Stimulated activated naive CD4-positive, alpha-beta T cell treated with Interleukin-2 at 50 U/mL for 16 hours (primary cell): Measurements from ENCODE around the gene RNF32.
A peak's percentile ranks its signal among the peaks of the same experiment; 100 is the strongest.

Experiments
- DNase-seq: peaks from one replicate; lab custom pipeline; 2025; lab: John Stamatoyannopoulos, UW

RNF32 gene

GRCh38 chr7:156640257-156640948 is at the start of gene RNF32:
Gene RNF32, plus strand, starts transcription at chr7:156640774. Its CDS starts 3,104 bp downstream, at chr7:156643878.
- peak; percentile 95 for DNase-seq

- DNase-seq = no peak
These were observed 48.3 kb upstream of the RNF32 start for GRCh38 chr7:156592155-156592884.

- no peak for DNase-seq
These were observed 46.1 kb upstream of the RNF32 start for GRCh38 chr7:156594283-156595080.

GRCh38 chr7:156600496-156600895 is 40.1 kb upstream of the RNF32 start:
- no peak for DNase-seq

DNA sequence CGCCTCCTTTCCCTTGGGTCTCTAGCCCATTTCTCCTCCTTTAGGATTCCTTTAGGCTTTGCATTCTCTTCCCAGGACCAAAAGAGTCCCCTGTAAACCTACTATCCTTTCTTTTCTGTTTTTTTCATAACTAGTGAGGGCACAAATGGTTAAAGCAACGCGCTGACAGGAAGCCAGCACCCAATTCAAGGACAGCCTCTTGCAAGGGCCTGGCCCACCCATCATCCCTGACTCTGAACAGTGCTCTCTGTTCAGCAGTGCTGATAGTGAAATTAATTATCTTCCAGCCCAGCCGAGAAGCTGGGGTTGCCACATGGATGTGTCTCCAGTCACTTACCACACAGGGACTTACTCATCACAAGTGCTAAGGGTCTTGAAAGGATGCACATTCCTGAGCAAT is 38.3 kb upstream of the RNF32 start:
- DNase-seq = no peak

DNA sequence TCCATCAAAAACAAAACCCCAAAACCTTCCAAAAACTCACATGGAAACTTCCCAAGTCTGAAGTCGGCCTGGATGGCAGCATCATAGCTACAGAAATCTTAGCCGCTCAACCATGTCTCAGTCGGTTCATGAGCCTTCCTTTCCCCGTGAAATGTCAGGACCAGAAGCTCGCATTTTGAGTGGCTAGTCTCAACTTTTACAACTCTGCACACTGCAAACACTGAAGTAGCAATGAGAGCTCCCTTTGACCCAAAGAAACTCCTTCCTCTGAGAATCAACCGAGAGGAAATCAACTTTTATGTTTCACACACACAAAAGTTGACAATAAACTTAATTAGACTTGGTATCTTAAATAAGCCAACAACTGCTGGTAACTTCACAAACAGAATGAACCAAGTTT is 37.6 kb upstream of the RNF32 start:
- no peak for DNase-seq

- no peak for DNase-seq
These were observed 36.9 kb upstream of the RNF32 start for GRCh38 chr7:156603629-156604028.

- DNase-seq = no peak
These were observed 36.3 kb upstream of the RNF32 start for GRCh38 chr7:156604311-156604710.

DNA sequence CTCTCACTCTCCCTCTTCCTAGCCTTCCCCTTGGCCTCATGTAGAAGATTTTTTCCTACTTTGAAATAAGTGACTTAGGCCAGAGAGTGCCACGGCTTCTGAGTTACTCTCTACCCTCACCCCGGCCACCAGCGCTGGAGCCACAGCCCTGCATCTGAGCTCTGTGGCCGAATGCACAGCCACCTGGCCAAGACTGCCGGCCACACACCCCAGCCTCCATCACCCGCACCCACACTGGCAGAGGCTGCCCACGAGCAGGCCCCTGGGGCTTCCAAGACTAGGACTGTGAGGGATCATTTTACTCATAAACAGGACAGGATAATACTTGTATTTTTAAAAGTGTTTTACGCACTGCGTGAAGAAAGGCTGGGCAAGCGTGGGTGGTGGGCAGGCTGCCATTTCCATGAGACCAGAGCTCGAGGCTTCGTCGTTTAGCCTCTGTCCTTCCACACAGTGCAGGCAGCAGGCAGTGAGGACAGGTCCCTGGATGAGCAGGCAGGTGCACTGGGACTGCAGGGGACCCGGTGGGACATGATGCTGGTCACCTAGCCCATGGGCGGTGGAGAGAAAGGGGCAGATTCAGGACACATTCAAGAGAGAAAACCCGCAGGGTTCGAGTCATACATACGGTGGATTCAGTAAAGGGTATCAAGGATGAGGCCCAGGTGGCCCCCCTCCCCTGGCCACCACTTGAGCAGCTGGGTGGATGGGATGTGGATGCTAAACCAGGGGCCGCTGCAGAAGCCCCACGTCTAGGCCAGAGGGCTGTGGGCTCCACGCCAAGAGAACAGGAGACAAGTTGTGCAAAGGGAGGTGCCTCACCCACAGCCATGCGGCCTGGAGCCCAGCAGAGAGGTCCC is 35.5 kb upstream of the RNF32 start:
- no peak for DNase-seq

DNA sequence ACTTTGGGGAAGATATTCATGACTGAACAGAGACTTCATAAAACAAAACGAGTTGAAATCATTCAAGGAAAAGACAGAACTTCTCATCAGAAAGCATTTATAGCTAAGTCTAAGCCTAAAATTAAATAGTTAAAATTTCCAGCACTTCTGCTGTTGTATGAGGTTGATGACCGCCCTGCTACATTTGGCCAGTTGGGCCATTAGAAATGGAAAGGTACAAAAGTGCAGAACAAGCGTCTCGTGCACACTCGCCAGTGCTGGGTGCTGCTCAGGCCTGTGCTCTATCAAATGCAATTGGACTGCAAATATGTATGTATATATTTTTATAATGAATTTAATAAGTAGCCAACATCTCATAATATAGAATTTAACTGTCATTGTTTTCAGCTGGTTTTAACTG is 34.4 kb upstream of the RNF32 start:
- DNase-seq = no peak

DNA sequence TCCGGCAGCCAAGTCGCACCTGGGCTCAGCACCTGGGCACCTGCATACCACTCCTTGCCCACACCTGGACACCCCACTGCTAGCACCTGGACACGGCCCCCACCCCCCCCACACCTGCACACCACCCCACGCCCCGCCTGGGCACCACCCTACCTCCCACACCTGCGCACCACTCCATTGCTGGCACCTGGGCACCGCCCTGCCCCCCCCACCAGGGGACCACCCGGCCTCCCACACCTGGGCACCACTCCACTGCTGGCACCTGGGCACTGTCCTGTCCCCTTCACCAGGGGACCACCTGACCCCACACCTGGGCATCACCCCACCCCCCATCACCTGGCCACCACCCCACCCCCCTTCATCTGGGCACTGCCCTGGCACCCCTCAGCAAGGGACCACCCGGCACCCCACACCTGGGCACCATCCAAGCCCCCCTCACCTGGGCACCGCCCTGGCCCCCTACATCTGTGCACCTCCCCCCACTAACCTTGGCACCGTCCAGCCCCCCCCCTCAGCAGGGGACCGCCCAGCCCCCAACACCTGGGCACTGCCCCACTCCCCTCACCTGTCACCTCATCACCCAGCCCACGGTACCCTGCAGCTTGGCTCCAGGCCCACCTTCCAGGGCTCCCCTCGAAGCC is 33.8 kb upstream of the RNF32 start:
- no peak for DNase-seq

- DNase-seq = no peak
These were observed 33.0 kb upstream of the RNF32 start for GRCh38 chr7:156607332-156608172.

DNA sequence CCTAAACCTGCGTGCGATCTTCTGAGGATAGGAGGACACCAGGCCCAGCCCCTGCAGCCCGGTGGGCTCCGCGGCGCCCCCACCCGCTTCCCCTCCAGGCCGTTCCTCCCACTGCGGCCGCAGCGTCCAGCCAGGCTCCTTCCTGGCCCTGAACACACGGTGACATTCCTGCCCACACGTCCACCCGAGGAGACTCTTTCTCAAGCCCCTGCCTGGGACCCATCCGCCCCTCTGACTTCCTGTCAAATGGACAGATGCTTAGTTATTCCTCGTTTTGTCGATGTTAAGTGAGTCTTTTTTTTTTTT is 32.4 kb upstream of the RNF32 start:
- no peak for DNase-seq

DNA sequence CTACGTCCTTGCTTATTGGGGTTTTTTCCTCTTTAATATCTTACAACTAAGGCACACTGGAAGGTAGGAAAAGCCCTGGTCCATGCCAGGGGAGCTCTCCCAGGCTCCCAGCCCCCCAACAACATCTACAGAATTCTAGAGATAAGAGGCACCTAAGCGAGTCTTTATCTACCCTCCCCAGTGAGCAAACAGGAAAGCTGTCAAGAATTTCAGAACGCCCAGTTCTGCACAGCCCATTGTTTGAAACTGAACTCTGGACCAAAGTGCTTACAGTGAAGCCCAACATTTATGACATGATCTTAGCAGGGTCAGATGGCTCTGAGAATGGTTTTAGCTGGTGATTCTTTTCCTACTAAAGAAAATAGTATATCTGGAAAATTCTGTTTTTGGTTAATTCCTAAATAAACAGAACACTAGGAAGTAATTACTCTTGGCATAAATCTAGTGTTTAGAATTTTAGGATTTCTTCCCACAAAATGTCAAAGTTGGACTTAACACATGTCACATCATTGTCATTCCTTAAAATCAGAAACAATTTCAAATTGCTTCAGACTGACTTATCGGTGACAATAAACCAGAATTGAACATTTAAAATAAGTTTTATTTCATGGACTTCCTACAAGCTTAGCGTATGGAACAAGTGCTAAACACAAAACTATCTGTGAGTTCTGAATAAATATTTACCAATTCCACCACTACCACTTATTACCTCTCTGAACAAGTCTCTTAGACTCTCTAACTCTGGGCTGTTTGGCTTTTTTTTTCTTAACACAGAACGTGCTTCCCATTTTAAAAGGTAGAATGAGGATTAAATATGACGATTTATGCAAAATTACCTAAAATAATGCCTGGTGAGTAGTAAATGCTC is 31.3 kb upstream of the RNF32 start:
- DNase-seq = no peak

GRCh38 chr7:156610130-156610529 is 30.4 kb upstream of the RNF32 start:
- DNase-seq = no peak

GRCh38 chr7:156610601-156611000 is 30.0 kb upstream of the RNF32 start:
- DNase-seq = no peak

- no peak for DNase-seq
These were observed 29.3 kb upstream of the RNF32 start for GRCh38 chr7:156611014-156612010.

DNA sequence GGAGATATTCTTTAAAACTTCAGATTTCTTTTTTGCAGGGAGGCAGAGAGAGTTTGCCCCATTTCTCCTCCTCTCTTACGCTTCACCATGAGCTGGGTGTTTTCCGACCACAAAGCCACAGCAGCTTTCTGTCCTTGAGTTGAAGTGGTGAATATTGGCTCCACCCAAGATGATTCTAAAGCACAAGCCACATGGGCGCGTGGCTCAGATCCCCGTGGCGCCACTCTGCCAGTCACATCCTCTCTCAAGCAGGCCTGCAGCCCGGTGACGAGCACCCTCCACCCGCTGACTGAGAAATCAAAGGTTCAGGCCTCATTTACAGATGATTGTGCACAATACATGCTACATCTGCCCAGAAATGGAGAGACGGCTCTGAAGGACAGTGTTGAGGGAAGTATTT is 27.6 kb upstream of the RNF32 start:
- DNase-seq = peak; percentile 64
